ENCODE measurements around the gene ACTN3.
"Not testable (repeated sequence)": the region's sequence is repeated elsewhere in the genome, so short reads cannot be mapped to it uniquely, and the experiment has no call there.

ACTN3 gene

GRCh38 chr11:66600631-66601233, 54.0 kb downstream of the ACTN3 start:
- DNase-seq = no peak

GRCh38 chr11:66603072-66603471, 56.4 kb downstream of the ACTN3 start:
- DNase-seq = no peak

- DNase-seq = no peak
These were observed 57.5 kb downstream of the ACTN3 start for GRCh38 chr11:66604155-66604554.

GRCh38 chr11:66606608-66607007, 59.9 kb downstream of the ACTN3 start:
- DNase-seq = not testable (repeated sequence)

- DNase-seq = no peak
These were observed 60.6 kb downstream of the ACTN3 start for GRCh38 chr11:66607126-66607834.

DNA sequence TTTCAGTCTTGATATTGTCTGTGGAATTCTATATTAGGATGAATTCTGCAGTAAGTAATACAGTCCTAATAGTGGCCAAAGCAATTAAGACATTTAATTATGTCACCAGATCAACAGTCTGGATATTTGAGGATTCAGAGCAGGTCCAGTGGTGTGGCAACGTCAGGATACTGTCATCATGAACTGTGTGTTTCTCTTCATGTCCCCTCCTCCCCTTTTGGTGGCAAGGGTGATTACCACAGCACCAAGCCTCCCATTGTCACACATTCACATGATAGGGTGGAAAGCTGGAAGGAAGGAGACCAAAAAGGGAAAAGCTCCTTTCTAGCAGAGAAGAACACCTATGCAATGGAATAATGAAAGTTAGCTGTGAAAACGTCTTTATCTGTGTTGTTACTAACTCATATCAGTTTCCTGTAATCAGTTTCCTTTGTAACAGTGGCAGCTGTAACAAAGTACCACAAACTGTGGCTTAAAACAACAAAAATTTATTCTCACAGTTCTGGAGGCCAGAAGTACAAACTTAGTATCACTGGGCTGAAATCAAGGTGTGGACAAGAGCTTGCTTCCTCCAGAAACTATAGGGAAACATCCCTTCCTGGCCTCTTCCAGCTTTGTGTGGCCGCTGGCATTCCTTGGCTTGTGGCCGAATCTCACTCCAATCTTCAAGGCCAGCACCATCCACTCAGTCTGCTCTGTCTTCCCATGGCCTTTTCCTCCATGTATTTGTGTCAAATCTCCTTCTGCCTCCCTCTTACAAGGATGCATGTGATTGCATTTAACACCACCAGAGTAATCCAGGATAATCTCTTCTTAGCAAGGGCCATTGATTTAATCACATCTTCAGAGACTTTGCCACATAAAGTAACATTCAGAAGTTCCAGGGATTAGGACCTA, 63.3 kb downstream of the ACTN3 start:
- no peak for DNase-seq

- DNase-seq = no peak
These were observed 65.8 kb downstream of the ACTN3 start for GRCh38 chr11:66612458-66612857.

Data from right kidney (tissue), 1 donor.